Keratinocyte (primary cell): Measurements from ENCODE around the gene ACTL9. TPM values are rescaled to one million over a fixed set of nuclear protein-coding genes. Genes with fewer than 3 reads are reported as not detected.

Experiments used
- DNase-seq: peaks from one replicate; pipeline ENCODE4 v3.0.0-alpha.2; 2011; ENCODE audit warnings: low read depth, missing footprints, low spot score
- FAIRE-seq: peaks from 2 replicates; lab custom pipeline; 2011; peaks lifted over from hg19 to GRCh38; lab: Jason Lieb, UNC
- H2AFZ ChIP-seq: 2 replicates; pipeline ENCODE4 v1.6.0; 2012; ENCODE audit warnings: low read length, control low read depth, inconsistent platforms; ENCODE audit not compliant: control insufficient read depth
- H3K27ac ChIP-seq: 2 replicates; pipeline ENCODE4 v1.5.1; 2011; ENCODE audit warnings: low read length; ENCODE audit not compliant: control insufficient read depth, insufficient read depth
- H3K27me3 ChIP-seq: 3 replicates; pipeline ENCODE4 v1.6.0; 2011; ENCODE audit warnings: low read length; ENCODE audit not compliant: control insufficient read depth, insufficient read depth; ENCODE audit errors: extremely low read depth
- H3K36me3 ChIP-seq, 2 experiments: 2 replicates in 1 of 2; 3 replicates in 1 of 2; pipeline ENCODE4 v1.5.1; 2011; ENCODE audit warnings: low read length in 2 of 2, mild to moderate bottlenecking in 1 of 2; ENCODE audit not compliant: control insufficient read depth in 2 of 2, insufficient read depth in 2 of 2; ENCODE audit errors: extremely low read depth in 1 of 2
- H3K4me1 ChIP-seq: 3 replicates; pipeline ENCODE4 v1.5.1; 2011; ENCODE audit warnings: low read length; ENCODE audit not compliant: control insufficient read depth, insufficient read depth; ENCODE audit errors: extremely low read depth
- H3K4me2 ChIP-seq: 3 replicates; pipeline ENCODE4 v1.6.0; 2011; ENCODE audit warnings: low read depth, low read length; ENCODE audit not compliant: control insufficient read depth, insufficient read depth; ENCODE audit errors: extremely low read depth
- H3K4me3 ChIP-seq, 3 experiments: fragments of 200-600 bp in 1 of 3; sonication (generic) in 1 of 3; 2 replicates in 2 of 3; 3 replicates in 1 of 3; pipeline ENCODE4 v1.5.1; 2011 to 2016; ENCODE audit warnings: low read length in 3 of 3, mild to moderate bottlenecking in 3 of 3, control low read depth in 2 of 3, inconsistent platforms in 1 of 3, low read depth in 1 of 3, mixed read lengths in 1 of 3, mixed run types in 1 of 3, moderate library complexity in 1 of 3; ENCODE audit not compliant: control insufficient read depth in 2 of 3, insufficient read depth in 2 of 3; ENCODE audit errors: extremely low read depth in 1 of 3
- H3K79me2 ChIP-seq: 2 replicates; pipeline ENCODE4 v1.6.0; 2012; ENCODE audit warnings: low read length; ENCODE audit not compliant: control insufficient read depth, insufficient read depth
- H3K9ac ChIP-seq: 3 replicates; pipeline ENCODE4 v1.6.0; 2011; ENCODE audit warnings: low read length; ENCODE audit not compliant: control insufficient read depth, insufficient read depth; ENCODE audit errors: extremely low read depth
- H3K9me1 ChIP-seq: 3 replicates; pipeline ENCODE4 v1.6.0; 2011; ENCODE audit warnings: low read length; ENCODE audit not compliant: control insufficient read depth, insufficient read depth; ENCODE audit errors: extremely low read depth
- H3K9me3 ChIP-seq: 2 replicates; pipeline ENCODE4 v1.5.1; 2012; ENCODE audit warnings: low read depth, low read length; ENCODE audit not compliant: control insufficient read depth
- H4K20me1 ChIP-seq: 3 replicates; pipeline ENCODE4 v1.6.0; 2011; ENCODE audit warnings: low read length; ENCODE audit not compliant: control insufficient read depth, insufficient read depth; ENCODE audit errors: extremely low read depth
- EZH2 ChIP-seq: IDR thresholded peaks from one replicate; pipeline ENCODE4 v1.6.1; 2012; ENCODE audit warnings: inconsistent platforms, mild to moderate bottlenecking, low read length, moderate library complexity
- dilution Hi-C: fragments of 300-500 bp; cut with MboI; formaldehyde crosslinking; loops from one replicate; pipeline ENCODE4 v1.7.0; 2020; ENCODE audit warnings: low sequenced_read_pairs; ENCODE audit not compliant: extremely low pct_ligation_motif_present
- polyA plus RNA-seq, 5 experiments: library from polyadenylated mRNA; depleted of rRNA in 3 of 5; stranded (reverse) in 3 of 5; stranded (forward) in 1 of 5; unstranded in 1 of 5; fragments of >200 nt; gene quantifications; 1 replicate in 1 of 5; 2 replicates in 3 of 5; 3 replicates in 1 of 5; pipeline versions ENCODE4 v1.2.1 to v1.2.3, GENCODE V29; 2011 to 2012; ENCODE audit warnings: missing spikeins in 2 of 5, low read depth in 1 of 5, low replicate concordance in 1 of 5
- TF ChIP-seq, protein P1 (sequence below), 3 experiments: IDR thresholded peaks in 1 of 3; conservative IDR thresholded peaks in 1 of 3; optimal IDR thresholded peaks in 1 of 3; 2 replicates in 2 of 3; 3 replicates in 1 of 3; pipeline versions ENCODE3 to v1.5.1; 2011; ENCODE audit warnings: low read length in 3 of 3, mild to moderate bottlenecking in 3 of 3, moderate library complexity in 2 of 3, control low read depth in 1 of 3, inconsistent platforms in 1 of 3; ENCODE audit not compliant: insufficient read depth in 2 of 3; ENCODE audit errors: extremely low read depth in 1 of 3

The ACTL9 gene
- polyA plus RNA-seq, 1 donor (not counting 4 experiments of a cell fraction or from before 2014, with no cell fraction given), result not detected

DNA sequence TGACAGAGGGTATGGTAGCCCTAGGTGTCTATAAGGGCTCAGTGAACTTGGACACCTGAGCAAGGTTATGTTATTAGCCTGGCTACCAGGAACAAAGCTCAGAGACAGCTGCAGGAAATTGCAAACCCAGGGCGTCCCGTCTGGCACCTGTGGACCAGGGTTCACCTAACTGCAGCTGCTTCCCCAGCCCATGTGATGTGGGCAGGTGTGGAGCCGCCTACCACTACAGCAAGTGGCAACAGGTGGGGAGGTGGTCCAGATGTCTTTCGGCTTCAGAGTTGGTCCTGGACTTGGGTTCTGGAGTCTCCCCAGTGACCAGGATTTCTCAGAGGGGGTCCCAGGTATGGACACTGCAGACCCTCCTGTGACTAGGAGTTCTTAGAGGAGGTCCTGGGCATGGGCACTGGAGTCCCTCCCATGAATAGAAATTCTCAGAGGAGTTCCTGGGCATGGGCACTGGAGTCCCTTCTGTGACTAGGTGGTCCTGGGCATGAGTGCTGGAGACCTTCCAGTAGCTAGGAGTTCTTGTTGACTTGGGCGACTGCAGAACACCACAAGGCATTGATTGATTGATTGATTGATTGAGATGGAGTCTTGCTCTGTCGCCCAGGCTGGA is 25.2 kb downstream of the ACTL9 start:
- DNase-seq (no peak), FAIRE-seq (no peak)
- no peak overlapping the region for H3K4me2 ChIP-seq
- H3K9me1 ChIP-seq, result no peaks in the 10 kb centered on the region
- H4K20me1 ChIP-seq, result no peaks in the 10 kb centered on the region
- no peak overlapping the region for H3K4me3 ChIP-seq
- H3K27ac ChIP-seq, result no peak overlapping the region
- H3K79me2 ChIP-seq, result no peaks in the 10 kb centered on the region
- dilution Hi-C loops, result no loop called here
- H3K36me3 ChIP-seq, result no peaks in the 10 kb centered on the region
- peaks cover 3% of the 10 kb centered on the region for H3K9me3 ChIP-seq
- H3K4me1 ChIP-seq, result no peaks in the 10 kb centered on the region
- no peak overlapping the region for H3K9ac ChIP-seq
- no peak overlapping the region for H2AFZ ChIP-seq
- no peak for TF ChIP-seq EZH2
- TF ChIP-seq, protein P1, sequence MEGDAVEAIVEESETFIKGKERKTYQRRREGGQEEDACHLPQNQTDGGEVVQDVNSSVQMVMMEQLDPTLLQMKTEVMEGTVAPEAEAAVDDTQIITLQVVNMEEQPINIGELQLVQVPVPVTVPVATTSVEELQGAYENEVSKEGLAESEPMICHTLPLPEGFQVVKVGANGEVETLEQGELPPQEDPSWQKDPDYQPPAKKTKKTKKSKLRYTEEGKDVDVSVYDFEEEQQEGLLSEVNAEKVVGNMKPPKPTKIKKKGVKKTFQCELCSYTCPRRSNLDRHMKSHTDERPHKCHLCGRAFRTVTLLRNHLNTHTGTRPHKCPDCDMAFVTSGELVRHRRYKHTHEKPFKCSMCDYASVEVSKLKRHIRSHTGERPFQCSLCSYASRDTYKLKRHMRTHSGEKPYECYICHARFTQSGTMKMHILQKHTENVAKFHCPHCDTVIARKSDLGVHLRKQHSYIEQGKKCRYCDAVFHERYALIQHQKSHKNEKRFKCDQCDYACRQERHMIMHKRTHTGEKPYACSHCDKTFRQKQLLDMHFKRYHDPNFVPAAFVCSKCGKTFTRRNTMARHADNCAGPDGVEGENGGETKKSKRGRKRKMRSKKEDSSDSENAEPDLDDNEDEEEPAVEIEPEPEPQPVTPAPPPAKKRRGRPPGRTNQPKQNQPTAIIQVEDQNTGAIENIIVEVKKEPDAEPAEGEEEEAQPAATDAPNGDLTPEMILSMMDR (optimal IDR thresholded peaks at IDR 0.05 in 1 of 3, IDR thresholded peaks at IDR 0.05 in 1 of 3, conservative IDR thresholded peaks at IDR 0.05 in 1 of 3; ENCODE audit: extremely low read depth in 1 of 3, insufficient read depth in 2 of 3, low read length in 3 of 3), result no peak
- no peaks in the 10 kb centered on the region for H3K27me3 ChIP-seq

- DNase-seq (no peak), FAIRE-seq (no peak)
- H3K9me1 ChIP-seq, result no peaks in the 10 kb centered on the region
- TF ChIP-seq EZH2, result no peak
- TF ChIP-seq, protein P1 (optimal IDR thresholded peaks at IDR 0.05 in 1 of 3, IDR thresholded peaks at IDR 0.05 in 1 of 3, conservative IDR thresholded peaks at IDR 0.05 in 1 of 3; ENCODE audit: extremely low read depth in 1 of 3, insufficient read depth in 2 of 3, low read length in 3 of 3), result no peak
- no peak overlapping the region for H3K9ac ChIP-seq
- H3K4me3 ChIP-seq, result no peak overlapping the region
- no peak overlapping the region for H2AFZ ChIP-seq
- peaks cover 2% of the 10 kb centered on the region for H3K9me3 ChIP-seq
- no peaks in the 10 kb centered on the region for H3K36me3 ChIP-seq
- no peaks in the 10 kb centered on the region for H4K20me1 ChIP-seq
- no peak overlapping the region for H3K4me2 ChIP-seq
- no peaks in the 10 kb centered on the region for H3K79me2 ChIP-seq
- dilution Hi-C loops, result no loop called here
- no peak overlapping the region for H3K27ac ChIP-seq
- H3K27me3 ChIP-seq, result no peaks in the 10 kb centered on the region
- no peaks in the 10 kb centered on the region for H3K4me1 ChIP-seq
These were observed 31.7 kb downstream of the ACTL9 start for GRCh38 chr19:8666814-8667405.
